Measurements from ENCODE around the gene TAF11L7. TPM values are rescaled to one million over a fixed set of nuclear protein-coding genes. Genes with fewer than 3 reads are reported as not detected.
"Not testable (repeated sequence)": the region's sequence is repeated elsewhere in the genome, so short reads cannot be mapped to it uniquely, and the experiment has no call there.

TAF11L7 gene
- total RNA-seq (not detected in 2 replicates), polyA plus RNA-seq (not detected in 2 replicates), polyA minus RNA-seq (ENCODE audit: low replicate concordance) (not detected in 2 replicates)
- polyA plus RNA-seq (2012) = not detected in 2 replicates

- not testable (repeated sequence) for H3K4me1 ChIP-seq (ENCODE audit: control insufficient read depth, extremely low read depth, insufficient read depth, low read length); H3K27ac ChIP-seq (ENCODE audit: insufficient read depth, low read length)
Measured at GRCh38 chr5:17585658-17586057, at the start of gene TAF11L7. Gene TAF11L7 (minus strand): TSS chr5:17585758.

GRCh38 chr5:17634160-17634559 lies 48.6 kb upstream of the TAF11L7 start, which contains the start of gene TAF11L14:
Gene TAF11L14 (plus strand): TSS chr5:17634460.
- Histone ChIP-seq H3K36me3 (ENCODE audit: control insufficient read depth, insufficient read depth, low read length) (no peaks in the 10 kb centered on the region), H3K4me3 (replicated peaks in 1 of 4; ENCODE audit: control extremely low read depth in 1 of 4, insufficient read depth in 1 of 4, low read depth in 3 of 4, low read length in 4 of 4) (no peak within 1 kb of the TSS), H3K27me3 (ENCODE audit: control insufficient read depth, insufficient read depth, low read length) (no peaks in the 10 kb centered on the region), H3K4me1 (ENCODE audit: control insufficient read depth, extremely low read depth, insufficient read depth, low read length) (no peaks in the 10 kb centered on the region), H3K27ac (ENCODE audit: insufficient read depth, low read length) (no peak within 1 kb of the TSS), H4K20me1 (ENCODE audit: control insufficient read depth, extremely low read depth, insufficient read depth, low read length) (no peaks in the 10 kb centered on the region), H2AFZ (ENCODE audit: low read length) (no peak within 1 kb of the TSS), H3K4me2 (ENCODE audit: extremely low read depth, insufficient read depth, low read length) (no peak within 1 kb of the TSS), H3K9me3 (ENCODE audit: control insufficient read depth, insufficient read depth, low read depth, low read length) (no peaks in the 10 kb centered on the region), H3K79me2 (ENCODE audit: control insufficient read depth, insufficient read depth, low read length) (no peaks in the 10 kb centered on the region), H3K9ac (ENCODE audit: insufficient read depth, low read length) (no peak within 1 kb of the TSS)
- no peak for DNase-seq (ENCODE audit: low read depth in 2 of 2)
- TF ChIP-seq EZH2 (IDR thresholded peaks at IDR 0.05; ENCODE audit: low read length, missing control alignments) (no peak), CTCF (conservative IDR thresholded peaks at IDR 0.05 in 1 of 2, IDR thresholded peaks at IDR 0.05 in 1 of 2; ENCODE audit: low read depth in 1 of 2, low read length in 2 of 2) (no peak)

More at GRCh38 chr5:17585658-17586057, at the start of gene TAF11L7:
- H3K4me2 ChIP-seq (ENCODE audit: extremely low read depth, insufficient read depth, low read length); H2AFZ ChIP-seq (ENCODE audit: low read length); H3K4me3 ChIP-seq (replicated peaks in 1 of 4; ENCODE audit: control extremely low read depth in 1 of 4, insufficient read depth in 1 of 4, low read depth in 3 of 4, low read length in 4 of 4); H3K9ac ChIP-seq (ENCODE audit: insufficient read depth, low read length); H4K20me1 ChIP-seq (ENCODE audit: control insufficient read depth, extremely low read depth, insufficient read depth, low read length); H3K27me3 ChIP-seq (ENCODE audit: control insufficient read depth, insufficient read depth, low read length); DNase-seq (ENCODE audit: low read depth in 2 of 2); H3K36me3 ChIP-seq (ENCODE audit: control insufficient read depth, insufficient read depth, low read length); H3K9me3 ChIP-seq (ENCODE audit: control insufficient read depth, insufficient read depth, low read depth, low read length); H3K79me2 ChIP-seq (ENCODE audit: control insufficient read depth, insufficient read depth, low read length): not testable (repeated sequence)

- not testable (repeated sequence) for H3K9ac ChIP-seq (ENCODE audit: insufficient read depth, low read length); H3K4me3 ChIP-seq (replicated peaks in 1 of 4; ENCODE audit: control extremely low read depth in 1 of 4, insufficient read depth in 1 of 4, low read depth in 3 of 4, low read length in 4 of 4); H2AFZ ChIP-seq (ENCODE audit: low read length); H3K27me3 ChIP-seq (ENCODE audit: control insufficient read depth, insufficient read depth, low read length); H4K20me1 ChIP-seq (ENCODE audit: control insufficient read depth, extremely low read depth, insufficient read depth, low read length); H3K27ac ChIP-seq (ENCODE audit: insufficient read depth, low read length); H3K4me2 ChIP-seq (ENCODE audit: extremely low read depth, insufficient read depth, low read length); H3K9me3 ChIP-seq (ENCODE audit: control insufficient read depth, insufficient read depth, low read depth, low read length); DNase-seq (ENCODE audit: low read depth in 2 of 2); H3K79me2 ChIP-seq (ENCODE audit: control insufficient read depth, insufficient read depth, low read length); H3K4me1 ChIP-seq (ENCODE audit: control insufficient read depth, extremely low read depth, insufficient read depth, low read length); H3K36me3 ChIP-seq (ENCODE audit: control insufficient read depth, insufficient read depth, low read length)
Measured at GRCh38 chr5:17631788-17632187, 46.2 kb upstream of the TAF11L7 start, which contains the start of gene TAF11L13. Gene TAF11L13 (plus strand): TSS chr5:17632088.

- H3K27ac ChIP-seq (ENCODE audit: insufficient read depth, low read length) = no peak overlapping the region
- H3K4me2 ChIP-seq (ENCODE audit: extremely low read depth, insufficient read depth, low read length) = no peak overlapping the region
- H4K20me1 ChIP-seq (ENCODE audit: control insufficient read depth, extremely low read depth, insufficient read depth, low read length) = no peaks in the 10 kb centered on the region
- H3K9ac ChIP-seq (ENCODE audit: insufficient read depth, low read length) = no peak overlapping the region
- H3K36me3 ChIP-seq (ENCODE audit: control insufficient read depth, insufficient read depth, low read length) = no peaks in the 10 kb centered on the region
- DNase-seq (ENCODE audit: low read depth in 2 of 2) = no peak
- no peak overlapping the region for H2AFZ ChIP-seq (ENCODE audit: low read length)
- H3K4me1 ChIP-seq (ENCODE audit: control insufficient read depth, extremely low read depth, insufficient read depth, low read length) = no peaks in the 10 kb centered on the region
- H3K4me3 ChIP-seq (replicated peaks in 1 of 4; ENCODE audit: control extremely low read depth in 1 of 4, insufficient read depth in 1 of 4, low read depth in 3 of 4, low read length in 4 of 4) = no peak overlapping the region
- H3K79me2 ChIP-seq (ENCODE audit: control insufficient read depth, insufficient read depth, low read length) = no peaks in the 10 kb centered on the region
- H3K27me3 ChIP-seq (ENCODE audit: control insufficient read depth, insufficient read depth, low read length) = no peaks in the 10 kb centered on the region
- no peaks in the 10 kb centered on the region for H3K9me3 ChIP-seq (ENCODE audit: control insufficient read depth, insufficient read depth, low read depth, low read length)
- no peak for TF ChIP-seq EZH2 (IDR thresholded peaks at IDR 0.05; ENCODE audit: low read length, missing control alignments)
Measured at GRCh38 chr5:17625686-17626085, 40.1 kb upstream of the TAF11L7 start.

Measured in fibroblast of lung (primary cell).